ENCODE results near the gene PCGF1. TPM values are rescaled to one million over a fixed set of nuclear protein-coding genes. Genes with fewer than 3 reads are reported as not detected.

Gene PCGF1
- total RNA-seq, 1 experiment from 2014 or later = 39.9 TPM

- intact Hi-C loops (cut with micrococcal nuclease) = loop anchor here (1.0 to 10.0 kb wide), 2 partner anchors 25 to 1224 kb away; partner anchors contain the start of genes CCT7, PRADC1 and TTC31
- no peak within 1 kb of the TSS for H2AFZ ChIP-seq (ENCODE audit: low read depth, low read length, poor library complexity, severe bottlenecking)
- no peaks in the 10 kb centered on the region for H3K9me3 ChIP-seq (ENCODE audit: control insufficient read depth in 1 of 2, insufficient read depth in 1 of 2, low read depth in 1 of 2, low read length in 2 of 2)
- DNase-seq (ENCODE audit: low read depth, low spot score) (peak; percentile 100), ATAC-seq (peak; percentile 87)
- H3K9ac ChIP-seq (ENCODE audit: low read length) = peak within 1 kb of the TSS; percentile 82
- no peaks in the 10 kb centered on the region for H3K9me2 ChIP-seq (ENCODE audit: insufficient read depth)
- no peaks in the 10 kb centered on the region for H3K27me3 ChIP-seq (ENCODE audit: insufficient read depth, low read length)
- CTCF ChIA-PET = interaction anchor here (0.7 to 1.2 kb wide), 4 partner anchors 13 to 631 kb away, joined by 3 to 6 read pairs (median 3); partner anchors contain the start of genes AUP1 and HTRA2
- H4K20me1 ChIP-seq (ENCODE audit: insufficient read depth) = no peaks in the 10 kb centered on the region
- peaks cover 12 to 42% of the 10 kb centered on the region in 2 experiments for H3K4me1 ChIP-seq (ENCODE audit: control insufficient read depth in 1 of 2, insufficient read depth in 2 of 2, low read length in 2 of 2)
- POLR2A ChIA-PET = interaction anchor here (0.7 to 2.0 kb wide), 8 partner anchors 10 to 49 kb away, joined by 3 to 21 read pairs (median 6); partner anchors contain the start of genes MRPL53, PCGF1 and TTC31
- H3K27ac ChIP-seq (ENCODE audit: low read depth, low read length) = peak within 1 kb of the TSS; percentile 89
- RAD21 ChIA-PET (ENCODE audit: low non-redundant PET in 1 of 2, low total read pairs in 2 of 2, uncharacterized antibody in 2 of 2, unreplicated experiment in 2 of 2) = interaction anchor here (0.5 to 0.7 kb wide), 2 partner anchors 13 to 15 kb away, joined by 3 read pairs; no protein-coding TSS in a partner anchor
- peaks cover 15% of the 10 kb centered on the region; the same call in 1 of the 2 replicates for H3K79me2 ChIP-seq (ENCODE audit: insufficient read depth, low read length)
- peak within 1 kb of the TSS; percentile 70 to 98 for H3K4me3 ChIP-seq (replicated peaks in 1 of 2; ENCODE audit: low read depth in 1 of 2, low read length in 2 of 2)
- H3K36me3 ChIP-seq (ENCODE audit: control insufficient read depth in 1 of 2, insufficient read depth in 2 of 2, low read length in 2 of 2) = peaks cover 6 to 19% of the 10 kb centered on the region in 2 experiments; a peak in 2 of 4 replicates
- BruUV-seq (replicated peaks) = TSS peak; percentile 49
- TF ChIP-seq ELF1 (IDR thresholded peaks at IDR 0.05; ENCODE audit: borderline replicate concordance, low read depth) = no peak
- no peak for TF ChIP-seq CBX3 (IDR thresholded peaks at IDR 0.05; ENCODE audit: low read depth)
- no peak for TF ChIP-seq SIN3A (IDR thresholded peaks at IDR 0.05; ENCODE audit: low read depth)
- no peak for TF ChIP-seq CTCF (IDR thresholded peaks at IDR 0.05 in 2 of 3, conservative IDR thresholded peaks at IDR 0.05 in 1 of 3; ENCODE audit: borderline replicate concordance in 1 of 3, insufficient read depth in 1 of 3, low read depth in 2 of 3, low read length in 2 of 3)
- TF ChIP-seq RAD21 (IDR thresholded peaks at IDR 0.05; ENCODE audit: low read depth) = no peak
- TF ChIP-seq YY1 (IDR thresholded peaks at IDR 0.05; ENCODE audit: extremely low read depth, insufficient replicate concordance, low read depth, low read length) = peak; percentile 57
- TF ChIP-seq TCF7L2 (IDR thresholded peaks at IDR 0.05; ENCODE audit: borderline replicate concordance, extremely low read depth, insufficient read depth, insufficient read length) = peak; percentile 36
- TF ChIP-seq REST (IDR thresholded peaks at IDR 0.05; ENCODE audit: low read depth) = no peak
- no peak for TF ChIP-seq ATF3 (IDR thresholded peaks at IDR 0.05)
- TF ChIP-seq EZH2 (IDR thresholded peaks at IDR 0.05) = no peak
- TF ChIP-seq MAX (IDR thresholded peaks at IDR 0.05) = no peak
- no peak for TF ChIP-seq ZBTB33 (IDR thresholded peaks at IDR 0.05; ENCODE audit: extremely low read depth, insufficient replicate concordance, low read length)
- TF ChIP-seq POLR2AphosphoS5 (IDR thresholded peaks at IDR 0.05; ENCODE audit: low read depth, low read length) = peak; percentile 21
- peak; percentile 6 for TF ChIP-seq POLR2A (IDR thresholded peaks at IDR 0.05; ENCODE audit: borderline replicate concordance, extremely low read depth, insufficient read depth, insufficient read length)
- TF ChIP-seq JUND (IDR thresholded peaks at IDR 0.05) = no peak
- H3K4me2 ChIP-seq (ENCODE audit: low read length) = peak within 1 kb of the TSS; percentile 98
These were observed 49.2 kb downstream of the PCGF1 start, which contains the start of gene WBP1 for GRCh38 chr2:74458132-74458937. Gene WBP1 (plus strand): TSS chr2:74458438. CDS start chr2:74458603, 165 bp downstream.
